Testis (tissue), 2 donors: Measurements from ENCODE around the gene RAB29.

Source experiments
- CTCF ChIP-seq, 3 experiments: fragments of 450-650 bp in 2 of 3; fragments of 200-600 bp in 1 of 3; sonication (generic) in 1 of 3; IDR thresholded peaks; one replicate each; pipeline ENCODE4 v1.5.1; 2016 to 2019; ENCODE audit warnings: antibody characterized with exemption in 3 of 3, mild to moderate bottlenecking in 2 of 3, moderate library complexity in 1 of 3
- POLR2A ChIP-seq: fragments of 450-650 bp; IDR thresholded peaks from one replicate; pipeline ENCODE4 v1.6.1; 2017; ENCODE audit warnings: antibody characterized with exemption, mild to moderate bottlenecking, moderate library complexity

DNA sequence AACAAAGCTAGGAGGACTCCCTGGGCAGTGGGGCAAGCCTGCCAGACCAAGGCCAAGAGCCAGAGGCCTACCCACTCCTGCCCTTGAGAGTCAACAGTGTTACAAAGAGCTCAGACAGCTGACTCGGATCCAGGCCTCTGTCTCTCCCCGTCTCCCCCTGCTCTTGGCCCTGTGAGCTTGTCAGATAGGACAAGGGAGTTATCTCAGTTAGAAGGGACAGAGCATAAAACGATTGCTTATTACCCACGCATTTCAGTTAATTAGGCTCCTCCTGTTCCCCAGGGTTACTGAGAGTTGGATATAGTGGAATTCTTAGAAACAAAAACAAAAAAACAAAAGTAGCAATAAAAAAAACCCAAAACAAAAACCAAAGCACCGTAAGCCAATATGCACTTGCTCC, 36.4 kb upstream of the RAB29 start:
- TF ChIP-seq CTCF (IDR thresholded peaks at IDR 0.05) = no peak
- TF ChIP-seq POLR2A = no peak
